A549 (cell line): Measurements from ENCODE around the gene TNK1. TPM values are rescaled to one million over a fixed set of nuclear protein-coding genes. Genes with fewer than 3 reads are reported as not detected.

Experiments
- ATAC-seq, 2 experiments: fragments of 200-7000 bp in 1 of 2; fragments of >200 bp in 1 of 2; cut with Nextera tagmentation in 1 of 2; cut with Tn5 transposase in 1 of 2; 3 replicates each; pipeline versions ENCODE4 v1.8.0 to v1.9.1; 2018 to 2020; ENCODE audit warnings: mild to moderate bottlenecking in 1 of 2, moderate library complexity in 1 of 2
- CTCF ChIA-PET: fragments of 300-600 bp; sonication (Branson Sonifier 250); formaldehyde crosslinking; extraction: SDS; loops from one replicate; lab custom pipeline; 2021; ENCODE audit warnings: antibody characterized with exemption, inconsistent platforms; lab: Yijun Ruan, JAX
- POLR2A ChIA-PET: fragments of 350-600 bp; formaldehyde crosslinking; extraction: SDS; loops from one replicate; lab custom pipeline; 2021; ENCODE audit warnings: antibody characterized with exemption, inconsistent platforms; lab: Yijun Ruan, JAX
- DNase-seq, 2 experiments: peaks; one replicate each; pipeline versions ENCODE4 v3.0.0 to v3.0.0-alpha.2; 2011 to 2016; ENCODE audit warnings: low read depth in 1 of 2, low spot score in 1 of 2
- FAIRE-seq: peaks from 2 replicates; lab custom pipeline; 2011; peaks lifted over from hg19 to GRCh38; lab: Jason Lieb, UNC
- H3K27ac ChIP-seq, 2 experiments: fragments of >200 bp; sonication (Bioruptor Twin); formaldehyde crosslinking; 3 replicates each; pipeline ENCODE4 v1.5.1; 2016 to 2017
- H3K4me1 ChIP-seq: fragments of >200 bp; sonication (Bioruptor Twin); formaldehyde crosslinking; 3 replicates; pipeline ENCODE4 v1.6.1; 2016
- H3K4me2 ChIP-seq: fragments of >200 bp; sonication (Bioruptor Twin); formaldehyde crosslinking; 3 replicates; pipeline ENCODE4 v1.6.1; 2016
- H3K4me3 ChIP-seq: fragments of >200 bp; sonication (Bioruptor Twin); formaldehyde crosslinking; 3 replicates; pipeline ENCODE4 v1.5.1; 2016
- H3K9me3 ChIP-seq: fragments of >200 bp; sonication (Bioruptor Twin); formaldehyde crosslinking; 3 replicates; pipeline ENCODE4 v1.6.1; 2016
- BCL3 ChIP-seq: fragments of >200 bp; sonication (Bioruptor Twin); formaldehyde crosslinking; IDR thresholded peaks from 3 replicates; pipeline ENCODE4 v1.6.1; 2016
- CBX8 ChIP-seq: fragments of 200-600 bp; sonication (generic); IDR thresholded peaks from 2 replicates; pipeline ENCODE4 v1.6.1; 2016
- CEBPB ChIP-seq, 2 experiments: fragments of >200 bp in 1 of 2; sonication (Bioruptor Twin) in 1 of 2; formaldehyde crosslinking in 1 of 2; IDR thresholded peaks; 2 replicates each; pipeline ENCODE4 v1.6.1; 2012 to 2016
- CHD2 ChIP-seq: fragments of 150-350 bp; IDR thresholded peaks from 2 replicates; pipeline ENCODE4 v1.6.1; 2014; ENCODE audit warnings: low read length; ENCODE audit not compliant: partially characterized antibody
- CTCF ChIP-seq: fragments of >200 bp; sonication (Bioruptor Twin); formaldehyde crosslinking; IDR thresholded peaks from 3 replicates; pipeline ENCODE4 v1.5.1; 2016
- EHF ChIP-seq: fragments of 250-450 bp; sonication (Bioruptor Pico); IDR thresholded peaks from 2 replicates; pipeline ENCODE4 v1.5.0; 2020; ENCODE audit warnings: mild to moderate bottlenecking
- EP300 ChIP-seq, 2 experiments: fragments of >200 bp; sonication (Bioruptor Twin); formaldehyde crosslinking; IDR thresholded peaks; 2 replicates in 1 of 2; 3 replicates in 1 of 2; pipeline ENCODE4 v1.6.1; 2016 to 2017
- FOSB ChIP-seq: fragments of 250-450 bp; sonication (Bioruptor Pico); IDR thresholded peaks from 2 replicates; pipeline ENCODE4 v1.5.0; 2020; ENCODE audit warnings: mild to moderate bottlenecking, moderate library complexity
- FOSL2 ChIP-seq, 2 experiments: fragments of 450-650 bp in 1 of 2; fragments of >200 bp in 1 of 2; sonication (Bioruptor Twin) in 1 of 2; formaldehyde crosslinking; IDR thresholded peaks; 2 replicates each; pipeline versions ENCODE4 v1.5.0 to v1.6.1; 2016 to 2020; ENCODE audit warnings: mild to moderate bottlenecking in 1 of 2, moderate library complexity in 1 of 2
- FOXS1 ChIP-seq: fragments of 250-450 bp; sonication (Bioruptor Pico); IDR thresholded peaks from 2 replicates; pipeline ENCODE4 v1.5.0; 2020; ENCODE audit warnings: mild to moderate bottlenecking, moderate library complexity
- HDAC2 ChIP-seq: fragments of 200-600 bp; sonication (generic); IDR thresholded peaks from 2 replicates; pipeline ENCODE4 v1.6.1; 2016
- HEYL ChIP-seq: fragments of 250-450 bp; sonication (Bioruptor Pico); IDR thresholded peaks from 2 replicates; pipeline ENCODE4 v1.8.0; 2021; ENCODE audit warnings: mild to moderate bottlenecking, moderate library complexity
- HOXB13 ChIP-seq: fragments of 250-450 bp; sonication (Bioruptor Pico); IDR thresholded peaks from 2 replicates; pipeline ENCODE4 v1.5.0; 2020; ENCODE audit warnings: low read depth, mild to moderate bottlenecking, moderate library complexity
- HOXB5 ChIP-seq: fragments of 250-450 bp; sonication (Bioruptor Pico); IDR thresholded peaks from 2 replicates; pipeline ENCODE4 v1.5.0; 2020; ENCODE audit warnings: mild to moderate bottlenecking, moderate library complexity
- MAZ ChIP-seq: fragments of 150-350 bp; IDR thresholded peaks from 2 replicates; pipeline ENCODE4 v1.6.1; 2014; ENCODE audit warnings: antibody characterized with exemption, low read depth, low read length, borderline replicate concordance
- NFE2L2 ChIP-seq: fragments of 150-350 bp; conservative IDR thresholded peaks from 2 replicates; pipeline ENCODE4 v1.6.1; 2014; ENCODE audit warnings: low read length
- NPAS2 ChIP-seq: fragments of 250-450 bp; sonication (Bioruptor Pico); IDR thresholded peaks from 2 replicates; pipeline ENCODE4 v1.8.0; 2022; ENCODE audit warnings: mild to moderate bottlenecking, moderate library complexity, borderline replicate concordance
- PBX3 ChIP-seq: IDR thresholded peaks from 2 replicates; pipeline ENCODE4 v1.6.1; 2012
- PHF8 ChIP-seq: fragments of 200-600 bp; sonication (generic); IDR thresholded peaks from 2 replicates; pipeline ENCODE4 v1.6.1; 2016; ENCODE audit warnings: low read depth, mild to moderate bottlenecking, antibody characterized with exemption, moderate library complexity, borderline replicate concordance
- POLR2A ChIP-seq: IDR thresholded peaks from 2 replicates; pipeline ENCODE4 v1.6.1; 2012; ENCODE audit warnings: mild to moderate bottlenecking, low read length
- POLR2AphosphoS2 ChIP-seq: conservative IDR thresholded peaks from 2 replicates; pipeline ENCODE4 v1.6.1; 2012; ENCODE audit warnings: low read length, improper control_type of control experiment, inconsistent platforms
- RARB ChIP-seq: fragments of 250-450 bp; sonication (Bioruptor Pico); IDR thresholded peaks from 2 replicates; pipeline ENCODE4 v1.8.0; 2021; ENCODE audit warnings: mild to moderate bottlenecking, moderate library complexity
- RCOR1 ChIP-seq: fragments of 150-350 bp; IDR thresholded peaks from 2 replicates; pipeline ENCODE4 v1.6.1; 2014; ENCODE audit warnings: antibody characterized with exemption, low read length, low read depth
- TFCP2L1 ChIP-seq: fragments of 250-450 bp; sonication (Bioruptor Pico); IDR thresholded peaks from 2 replicates; pipeline ENCODE4 v1.5.0; 2021; ENCODE audit warnings: mild to moderate bottlenecking
- USF2 ChIP-seq: fragments of 450-650 bp; IDR thresholded peaks from 2 replicates; pipeline ENCODE4 v1.6.1; 2014; ENCODE audit warnings: antibody characterized with exemption
- ZFP36 ChIP-seq: fragments of 450-650 bp; IDR thresholded peaks from 2 replicates; pipeline ENCODE4 v1.6.1; 2014; ENCODE audit warnings: borderline replicate concordance; ENCODE audit not compliant: partially characterized antibody
- WGBS: methylation state at CpG from one replicate; pipeline ENCODE4 v1.1.6; 2017; ENCODE audit errors: missing lambda C conversion rate; 5-methylcytosine and 5-hydroxymethylcytosine counted together
- polyA plus RNA-seq, 4 experiments: library from polyadenylated mRNA; depleted of rRNA in 3 of 4; stranded (reverse); fragments of >200 nt; fragmentation: RNase III in 1 of 4; extraction: RNeasy Plus Mini Kit Qiagen cat#74134 plus additional on column Dnase treatment in 1 of 4; gene quantifications; 2 replicates in 3 of 4; 3 replicates in 1 of 4; pipeline ENCODE4 v1.2.3, GENCODE V29; 2011 to 2017

Gene TNK1
- polyA plus RNA-seq, 2 of the 4 experiments (the other 2 are of a cell fraction), result 1.2 to 2.2 TPM

GRCh38 chr17:7409716-7410115 lies 28.8 kb downstream of the TNK1 start (continued):
- TF ChIP-seq FOSL2 (IDR thresholded peaks at IDR 0.05) (no peak), FOSL2 (CRISPR knock-in tag; IDR thresholded peaks at IDR 0.05) (no peak)

- ATAC-seq, result no peak
- CTCF ChIA-PET, result interaction anchor here (0.6 to 3.4 kb wide), 9 partner anchors 8 to 150 kb away, joined by 3 to 20 read pairs (median 4); partner anchors contain the start of gene SPEM1
Observed at GRCh38 chr17:7410634-7411426, 29.9 kb downstream of the TNK1 start.

GRCh38 chr17:7411427-7411750 lies 30.5 kb downstream of the TNK1 start:
- no peak overlapping the region for H3K4me2 ChIP-seq
- CTCF ChIA-PET, result interaction anchor here (0.6 to 3.4 kb wide), 9 partner anchors 8 to 149 kb away, joined by 3 to 20 read pairs (median 4); partner anchors contain the start of gene SPEM1
- POLR2A ChIA-PET, result no interaction called here
- TF ChIP-seq EP300 (IDR thresholded peaks at IDR 0.05) (no peak), PHF8 (no peak), CTCF (no peak), HEYL (no peak), ZFP36 (no peak), CHD2 (no peak), USF2 (no peak), CEBPB (IDR thresholded peaks at IDR 0.05) (no peak), POLR2A (no peak), EHF (CRISPR knock-in tag) (no peak), CBX8 (no peak), NFE2L2 (no peak)
- 0 out of 3 replicates have a peak, but pooled peaks cover 3% of the 10 kb centered on the region for H3K4me1 ChIP-seq
- H3K4me3 ChIP-seq, result no peak overlapping the region
- H3K27ac ChIP-seq, result no peak overlapping the region
- DNase-seq (no peak), ATAC-seq (no peak), FAIRE-seq (no peak)
- H3K9me3 ChIP-seq, result no peaks in the 10 kb centered on the region
- WGBS, result 90% methylated on average over 7 of the region's 8 CpGs

More at GRCh38 chr17:7410634-7411426, 29.9 kb downstream of the TNK1 start:
- DNase-seq, result no peak
- POLR2A ChIA-PET, result no interaction called here
- H3K4me1 ChIP-seq, result peaks cover 7% of the 10 kb centered on the region; the same call in 1 of the 3 replicates
- no peaks in the 10 kb centered on the region for H3K9me3 ChIP-seq
- no peak for FAIRE-seq
- no peak overlapping the region for H3K4me2 ChIP-seq
- 90% methylated on average over 25 of the region's 25 CpGs for whole genome bisulfite sequencing
- H3K27ac ChIP-seq, result no peak overlapping the region
- no peak overlapping the region for H3K4me3 ChIP-seq
- TF ChIP-seq CEBPB (IDR thresholded peaks at IDR 0.05) (no peak), TFCP2L1 (CRISPR knock-in tag) (no peak), RCOR1 (no peak), FOSB (no peak), HOXB5 (CRISPR knock-in tag) (no peak), BCL3 (no peak), FOXS1 (CRISPR knock-in tag) (no peak), MAZ (no peak), PBX3 (no peak), POLR2AphosphoS2 (no peak), HOXB13 (CRISPR knock-in tag) (no peak), RARB (CRISPR knock-in tag) (no peak), HDAC2 (no peak), POLR2A (no peak), NPAS2 (CRISPR knock-in tag) (no peak)
- TF ChIP-seq, all 56 proteins: peak for 0
